HL-60 (cell line): ENCODE data around the gene STARD10.

Source experiments
- DNase-seq, 2 experiments: peaks; one replicate each; pipeline ENCODE4 v3.0.0-alpha.2; 2010 to 2020; ENCODE audit warnings: low read depth in 1 of 2, low spot score in 1 of 2
- H3K27ac ChIP-seq: fragments of 250-450 bp; sonication (Bioruptor Pico); replicated peaks from 2 replicates; pipeline ENCODE4 v1.5.1; 2020; ENCODE audit warnings: mild to moderate bottlenecking, moderate library complexity
- H3K27me3 ChIP-seq: fragments of 250-450 bp; sonication (Bioruptor Pico); 2 replicates; pipeline ENCODE4 v1.5.1; 2021; ENCODE audit warnings: mild to moderate bottlenecking, moderate library complexity; ENCODE audit not compliant: insufficient read depth, poor library complexity, severe bottlenecking
- H3K4me3 ChIP-seq: replicated peaks from 2 replicates; pipeline ENCODE4 v1.5.1; 2011; ENCODE audit warnings: mild to moderate bottlenecking, control low read depth, low read length; ENCODE audit not compliant: insufficient read depth
- GABPA ChIP-seq: IDR thresholded peaks from 2 replicates; pipeline ENCODE4 v1.6.1; 2012; ENCODE audit warnings: low read depth
- POLR2AphosphoS5 ChIP-seq: IDR thresholded peaks from 2 replicates; pipeline ENCODE4 v1.6.1; 2012; ENCODE audit warnings: low read depth
- SPI1 ChIP-seq: IDR thresholded peaks from 2 replicates; pipeline ENCODE4 v1.6.1; 2012; ENCODE audit warnings: low read depth, mild to moderate bottlenecking, borderline replicate concordance
- TF ChIP-seq, protein P1 (sequence below): IDR thresholded peaks from one replicate; pipeline ENCODE4 v1.5.1; 2011; ENCODE audit warnings: low read length, control low read depth, inconsistent platforms; ENCODE audit not compliant: insufficient read depth
- TF ChIP-seq, protein P2 (sequence below): IDR thresholded peaks from 2 replicates; pipeline ENCODE4 v1.6.1; 2012; ENCODE audit warnings: low read depth; ENCODE audit not compliant: insufficient replicate concordance

The STARD10 gene

DNA sequence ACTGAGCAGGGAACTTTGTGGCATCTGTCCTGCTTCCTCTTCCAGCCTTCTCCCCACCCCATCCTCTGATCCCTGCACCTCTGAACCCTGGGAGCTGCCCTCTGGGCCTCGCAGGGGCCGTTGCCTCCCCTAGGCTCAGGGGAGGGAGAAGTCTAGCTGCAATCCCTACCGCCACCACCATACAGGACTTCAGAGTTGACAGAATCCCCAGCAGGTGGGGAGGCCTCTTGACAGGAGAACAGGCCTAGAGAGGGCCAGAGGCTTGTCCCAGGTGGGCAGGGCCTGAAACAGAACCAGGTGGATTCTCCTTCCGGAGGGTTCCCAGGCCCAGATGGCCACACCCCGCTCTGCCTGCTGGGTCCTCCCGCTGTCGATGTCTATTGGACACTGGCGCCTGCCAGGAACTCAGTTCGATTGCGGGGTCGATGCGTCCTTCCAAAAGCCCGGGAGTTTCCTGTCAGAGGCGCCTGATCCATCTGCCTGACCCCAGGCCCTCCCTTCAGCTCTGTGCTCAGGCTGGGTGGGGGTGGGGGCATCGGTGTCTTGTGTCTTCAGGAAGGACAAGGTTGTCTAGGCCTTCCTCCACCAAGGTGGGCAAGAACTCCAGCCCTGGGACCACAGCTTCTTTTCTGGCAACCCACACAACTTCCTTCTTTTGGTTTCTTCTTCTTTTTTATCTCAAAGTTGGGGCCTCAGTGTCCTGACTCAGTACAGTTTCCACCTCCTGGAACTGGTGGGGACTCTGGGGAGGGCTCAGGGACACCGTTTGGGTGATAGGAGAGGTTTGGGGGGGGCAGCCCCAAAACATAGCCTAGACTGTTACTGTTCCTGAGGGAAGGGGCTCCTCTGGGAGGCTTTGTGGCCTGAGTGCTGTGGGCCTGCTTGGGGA is 6.4 kb downstream of the STARD10 start:
- Histone ChIP-seq H3K27ac (peak overlapping the region; percentile 78), H3K4me3 (no peak overlapping the region), H3K27me3 (no peaks in the 10 kb centered on the region)
- DNase-seq = peak; percentile 60 to 80
- no peak for TF ChIP-seq GABPA
- TF ChIP-seq, protein P1, sequence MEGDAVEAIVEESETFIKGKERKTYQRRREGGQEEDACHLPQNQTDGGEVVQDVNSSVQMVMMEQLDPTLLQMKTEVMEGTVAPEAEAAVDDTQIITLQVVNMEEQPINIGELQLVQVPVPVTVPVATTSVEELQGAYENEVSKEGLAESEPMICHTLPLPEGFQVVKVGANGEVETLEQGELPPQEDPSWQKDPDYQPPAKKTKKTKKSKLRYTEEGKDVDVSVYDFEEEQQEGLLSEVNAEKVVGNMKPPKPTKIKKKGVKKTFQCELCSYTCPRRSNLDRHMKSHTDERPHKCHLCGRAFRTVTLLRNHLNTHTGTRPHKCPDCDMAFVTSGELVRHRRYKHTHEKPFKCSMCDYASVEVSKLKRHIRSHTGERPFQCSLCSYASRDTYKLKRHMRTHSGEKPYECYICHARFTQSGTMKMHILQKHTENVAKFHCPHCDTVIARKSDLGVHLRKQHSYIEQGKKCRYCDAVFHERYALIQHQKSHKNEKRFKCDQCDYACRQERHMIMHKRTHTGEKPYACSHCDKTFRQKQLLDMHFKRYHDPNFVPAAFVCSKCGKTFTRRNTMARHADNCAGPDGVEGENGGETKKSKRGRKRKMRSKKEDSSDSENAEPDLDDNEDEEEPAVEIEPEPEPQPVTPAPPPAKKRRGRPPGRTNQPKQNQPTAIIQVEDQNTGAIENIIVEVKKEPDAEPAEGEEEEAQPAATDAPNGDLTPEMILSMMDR = no peak
- TF ChIP-seq POLR2AphosphoS5 = no peak
- peak; percentile 39; the same call in 1 of the 2 replicates for TF ChIP-seq SPI1
- TF ChIP-seq, protein P2, sequence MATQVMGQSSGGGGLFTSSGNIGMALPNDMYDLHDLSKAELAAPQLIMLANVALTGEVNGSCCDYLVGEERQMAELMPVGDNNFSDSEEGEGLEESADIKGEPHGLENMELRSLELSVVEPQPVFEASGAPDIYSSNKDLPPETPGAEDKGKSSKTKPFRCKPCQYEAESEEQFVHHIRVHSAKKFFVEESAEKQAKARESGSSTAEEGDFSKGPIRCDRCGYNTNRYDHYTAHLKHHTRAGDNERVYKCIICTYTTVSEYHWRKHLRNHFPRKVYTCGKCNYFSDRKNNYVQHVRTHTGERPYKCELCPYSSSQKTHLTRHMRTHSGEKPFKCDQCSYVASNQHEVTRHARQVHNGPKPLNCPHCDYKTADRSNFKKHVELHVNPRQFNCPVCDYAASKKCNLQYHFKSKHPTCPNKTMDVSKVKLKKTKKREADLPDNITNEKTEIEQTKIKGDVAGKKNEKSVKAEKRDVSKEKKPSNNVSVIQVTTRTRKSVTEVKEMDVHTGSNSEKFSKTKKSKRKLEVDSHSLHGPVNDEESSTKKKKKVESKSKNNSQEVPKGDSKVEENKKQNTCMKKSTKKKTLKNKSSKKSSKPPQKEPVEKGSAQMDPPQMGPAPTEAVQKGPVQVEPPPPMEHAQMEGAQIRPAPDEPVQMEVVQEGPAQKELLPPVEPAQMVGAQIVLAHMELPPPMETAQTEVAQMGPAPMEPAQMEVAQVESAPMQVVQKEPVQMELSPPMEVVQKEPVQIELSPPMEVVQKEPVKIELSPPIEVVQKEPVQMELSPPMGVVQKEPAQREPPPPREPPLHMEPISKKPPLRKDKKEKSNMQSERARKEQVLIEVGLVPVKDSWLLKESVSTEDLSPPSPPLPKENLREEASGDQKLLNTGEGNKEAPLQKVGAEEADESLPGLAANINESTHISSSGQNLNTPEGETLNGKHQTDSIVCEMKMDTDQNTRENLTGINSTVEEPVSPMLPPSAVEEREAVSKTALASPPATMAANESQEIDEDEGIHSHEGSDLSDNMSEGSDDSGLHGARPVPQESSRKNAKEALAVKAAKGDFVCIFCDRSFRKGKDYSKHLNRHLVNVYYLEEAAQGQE = no peak

DNA sequence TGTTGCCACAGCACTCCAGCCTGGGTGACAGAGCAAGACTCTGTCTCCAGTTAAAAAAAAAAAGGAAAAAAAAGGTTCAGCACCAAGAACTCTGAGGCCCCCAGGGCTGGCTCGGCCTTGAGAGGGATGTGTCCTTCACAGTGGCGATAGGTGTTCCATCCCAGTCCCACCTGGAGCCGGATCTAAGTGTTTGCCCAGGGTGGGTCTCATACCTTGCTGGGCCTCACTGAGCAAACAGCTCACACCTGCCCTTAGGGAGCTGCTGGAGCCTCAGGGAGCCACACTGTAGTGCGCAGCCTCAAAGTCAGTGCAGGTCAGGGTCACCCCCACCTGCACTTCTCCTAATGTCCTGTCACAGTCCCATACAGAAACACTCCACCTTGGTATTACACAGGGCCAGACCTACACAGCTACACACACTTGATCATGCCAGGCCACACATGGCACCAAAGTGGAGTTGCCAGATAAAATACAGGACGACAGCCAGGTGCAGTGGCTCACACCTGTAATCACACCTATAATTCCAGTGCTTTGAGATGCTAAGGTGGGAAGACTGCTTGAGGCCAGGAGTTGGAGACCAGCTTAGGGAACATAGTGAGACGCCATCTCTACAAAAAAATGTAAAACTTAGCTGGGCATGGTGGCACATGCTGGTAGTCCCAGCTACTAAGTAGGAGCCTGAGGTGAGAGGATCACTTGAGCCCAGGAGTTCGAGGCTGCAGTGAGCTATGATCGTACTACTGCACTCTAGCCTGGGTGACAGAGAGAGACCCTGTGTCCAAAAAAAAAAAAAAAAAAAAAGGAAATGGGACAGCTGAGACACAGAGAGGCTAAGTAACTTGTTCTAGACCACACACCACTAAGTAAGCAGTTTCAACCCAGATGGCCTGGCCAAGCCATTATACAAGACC is 7.3 kb downstream of the STARD10 start:
- Histone ChIP-seq H3K4me3 (no peak overlapping the region), H3K27ac (peak overlapping the region; percentile 78)

DNA sequence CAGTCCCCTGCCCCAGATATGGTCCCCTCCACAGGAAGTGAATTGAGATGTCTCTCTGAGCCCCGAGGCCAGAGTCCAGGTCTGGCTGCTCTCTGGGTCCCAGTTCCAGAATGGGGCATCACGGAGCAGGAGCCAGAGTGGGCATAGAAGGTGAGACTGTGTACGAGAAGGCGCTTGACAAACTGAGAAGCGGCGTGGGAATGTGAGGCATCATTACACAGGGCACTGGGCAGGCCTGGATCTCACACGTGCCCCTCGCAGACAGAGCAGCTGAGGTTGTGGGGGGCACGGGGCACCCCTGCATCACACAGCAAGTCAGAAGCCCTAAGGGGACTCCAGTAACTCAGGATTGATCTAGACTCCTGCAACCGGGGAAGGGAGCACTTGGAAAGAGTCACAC is 9.2 kb downstream of the STARD10 start:
- H3K27ac ChIP-seq = no peak overlapping the region
- peaks cover 5% of the 10 kb centered on the region for H3K27me3 ChIP-seq
- DNase-seq = no peak
- no peak overlapping the region for H3K4me3 ChIP-seq
- TF ChIP-seq SPI1 (no peak), POLR2AphosphoS5 (no peak), GABPA (no peak)
- TF ChIP-seq, protein P2 = no peak
- TF ChIP-seq, protein P1 = no peak

More for the DNA sequence above, 7.3 kb downstream of the STARD10 start:
- no peak for DNase-seq
- no peaks in the 10 kb centered on the region for H3K27me3 ChIP-seq
- TF ChIP-seq, protein P2 = no peak
- peak; percentile 50; the same call in 1 of the 2 replicates for TF ChIP-seq SPI1
